H9 (cell line): ENCODE measurements around the gene ABCE1. TPM values are rescaled to one million over a fixed set of nuclear protein-coding genes. Genes with fewer than 3 reads are reported as not detected.

Experiments used
- DNase-seq: peaks from one replicate; pipeline ENCODE4 v3.0.0-alpha.2; 2017
- H2AFZ ChIP-seq: one replicate; pipeline ENCODE4 v1.6.1; 2013; ENCODE audit warnings: mild to moderate bottlenecking, low read length, control low read depth, moderate library complexity
- H2AK5ac ChIP-seq: 2 replicates; pipeline ENCODE4 v1.6.1; 2013; ENCODE audit warnings: low read length, control low read depth, mixed read lengths; ENCODE audit not compliant: insufficient read length
- H2BK120ac ChIP-seq: one replicate; pipeline ENCODE4 v1.6.1; 2013; ENCODE audit warnings: low read depth, mild to moderate bottlenecking, low read length, control low read depth, inconsistent platforms; ENCODE audit not compliant: poor library complexity, severe bottlenecking
- H2BK12ac ChIP-seq: 2 replicates; pipeline ENCODE4 v1.6.1; 2013; ENCODE audit warnings: low read length, control low read depth, mixed read lengths, low read depth; ENCODE audit not compliant: insufficient read length
- H2BK15ac ChIP-seq: 2 replicates; pipeline ENCODE4 v1.6.1; 2013; ENCODE audit warnings: low read depth, low read length, control low read depth
- H2BK20ac ChIP-seq: one replicate; pipeline ENCODE4 v1.6.1; 2013; ENCODE audit warnings: low read depth, mild to moderate bottlenecking, low read length, control low read depth, inconsistent platforms; ENCODE audit not compliant: poor library complexity, severe bottlenecking
- H2BK5ac ChIP-seq: 2 replicates; pipeline ENCODE4 v1.6.1; 2013; ENCODE audit warnings: low read length, control low read depth, mixed read lengths; ENCODE audit not compliant: insufficient read length
- H3K14ac ChIP-seq: 2 replicates; pipeline ENCODE4 v1.6.1; 2013; ENCODE audit warnings: low read length, control low read depth; ENCODE audit not compliant: insufficient read depth
- H3K18ac ChIP-seq: 2 replicates; pipeline ENCODE4 v1.6.1; 2013; ENCODE audit warnings: low read depth, mild to moderate bottlenecking, mixed read lengths, low read length, control low read depth; ENCODE audit not compliant: insufficient read length
- H3K23ac ChIP-seq: 2 replicates; pipeline ENCODE4 v1.6.1; 2013; ENCODE audit warnings: low read length, control low read depth, mixed read lengths, low read depth; ENCODE audit not compliant: insufficient read length
- H3K23me2 ChIP-seq: 2 replicates; pipeline ENCODE4 v1.6.1; 2013; ENCODE audit warnings: low read depth, mild to moderate bottlenecking, mixed read lengths, low read length, control low read depth; ENCODE audit not compliant: insufficient read length, poor library complexity, severe bottlenecking
- H3K27ac ChIP-seq: 2 replicates; pipeline ENCODE4 v1.5.1; 2013; ENCODE audit warnings: low read length, control low read depth, mixed read lengths, low read depth; ENCODE audit not compliant: insufficient read length
- H3K27me3 ChIP-seq: 2 replicates; pipeline ENCODE4 v1.6.1; 2013; ENCODE audit warnings: low read length, control low read depth, inconsistent platforms; ENCODE audit not compliant: insufficient read depth
- H3K4ac ChIP-seq: 2 replicates; pipeline ENCODE4 v1.6.1; 2013; ENCODE audit warnings: low read depth, mild to moderate bottlenecking, control low read depth, inconsistent platforms, low read length, moderate library complexity
- H3K4me1 ChIP-seq: 2 replicates; pipeline ENCODE4 v1.6.1; 2013; ENCODE audit warnings: low read length, control low read depth, inconsistent platforms; ENCODE audit not compliant: insufficient read depth
- H3K4me2 ChIP-seq: 2 replicates; pipeline ENCODE4 v1.6.1; 2013; ENCODE audit warnings: low read length, control low read depth, mixed read lengths; ENCODE audit not compliant: insufficient read length, insufficient read depth
- H3K56ac ChIP-seq: 2 replicates; pipeline ENCODE4 v1.6.1; 2013; ENCODE audit warnings: low read depth, mild to moderate bottlenecking, mixed read lengths, low read length, control low read depth; ENCODE audit not compliant: insufficient read length
- H3K79me1 ChIP-seq: 2 replicates; pipeline ENCODE4 v1.6.1; 2013; ENCODE audit warnings: low read depth, mild to moderate bottlenecking, moderate library complexity, low read length, control low read depth, inconsistent platforms; ENCODE audit not compliant: insufficient read depth, poor library complexity, severe bottlenecking
- H3K79me2 ChIP-seq: 2 replicates; pipeline ENCODE4 v1.6.1; 2013; ENCODE audit warnings: low read length, control low read depth, inconsistent platforms; ENCODE audit not compliant: insufficient read depth
- H3K9ac ChIP-seq: 2 replicates; pipeline ENCODE4 v1.6.1; 2013; ENCODE audit warnings: low read length, control low read depth, mixed read lengths; ENCODE audit not compliant: insufficient read length; ENCODE audit errors: extremely low read depth
- H3K9me3 ChIP-seq: one replicate; pipeline ENCODE4 v1.6.1; 2013; ENCODE audit warnings: low read depth, low read length, inconsistent platforms; ENCODE audit not compliant: control insufficient read depth
- H3T11ph ChIP-seq: one replicate; pipeline ENCODE4 v1.6.1; 2013; ENCODE audit warnings: mild to moderate bottlenecking, low read length, control low read depth, inconsistent platforms
- H4K20me1 ChIP-seq: one replicate; pipeline ENCODE4 v1.6.1; 2013; ENCODE audit not compliant: control insufficient read depth, insufficient read length, insufficient read depth
- H4K5ac ChIP-seq: 2 replicates; pipeline ENCODE4 v1.6.1; 2013; ENCODE audit warnings: low read depth, mild to moderate bottlenecking, mixed read lengths, low read length, control low read depth; ENCODE audit not compliant: insufficient read length
- H4K8ac ChIP-seq: replicated peaks from 2 replicates; pipeline ENCODE4 v1.6.1; 2013; ENCODE audit warnings: low read length, control low read depth, mixed read lengths, low read depth; ENCODE audit not compliant: insufficient read length
- H4K91ac ChIP-seq: 2 replicates; pipeline ENCODE4 v1.6.1; 2013; ENCODE audit warnings: low read depth, mild to moderate bottlenecking, moderate library complexity, mixed read lengths, low read length, control low read depth; ENCODE audit not compliant: insufficient read length
- H3K27ac Mint-ChIP-seq, 3 experiments: 2 replicates in 2 of 3; 3 replicates in 1 of 3; pipeline ENCODE4 v1.8.0; 2020 to 2021; ENCODE audit warnings: mixed read lengths in 3 of 3, mild to moderate bottlenecking in 1 of 3, moderate library complexity in 1 of 3
- H3K27me3 Mint-ChIP-seq: 2 replicates; pipeline ENCODE4 v1.8.0; 2021; ENCODE audit warnings: low read depth, mild to moderate bottlenecking, moderate library complexity, mixed read lengths
- H3K36me3 Mint-ChIP-seq, 3 experiments: 2 replicates in 2 of 3; 3 replicates in 1 of 3; pipeline ENCODE4 v1.8.0; 2020 to 2021; ENCODE audit warnings: low read depth in 3 of 3, mixed read lengths in 3 of 3; ENCODE audit not compliant: insufficient read depth in 1 of 3
- H3K4me1 Mint-ChIP-seq, 2 experiments: 2 replicates each; pipeline ENCODE4 v1.8.0; 2020; ENCODE audit warnings: mixed read lengths in 2 of 2
- H3K4me3 Mint-ChIP-seq, 2 experiments: 2 replicates in 1 of 2; 3 replicates in 1 of 2; pipeline ENCODE4 v1.8.0; 2020 to 2021; ENCODE audit warnings: mild to moderate bottlenecking in 2 of 2, mixed read lengths in 2 of 2, moderate library complexity in 1 of 2
- H3K9me3 Mint-ChIP-seq, 2 experiments: 2 replicates in 1 of 2; 3 replicates in 1 of 2; pipeline ENCODE4 v1.8.0; 2020; ENCODE audit warnings: mild to moderate bottlenecking in 2 of 2, mixed read lengths in 2 of 2, moderate library complexity in 1 of 2
- CTCF ChIP-seq: fragments of 200-600 bp; sonication (generic); conservative IDR thresholded peaks from 3 replicates; pipeline ENCODE4 v1.8.0; 2021; ENCODE audit warnings: antibody characterized with exemption, mild to moderate bottlenecking
- WGBS: extraction: QIAGEN DNeasy Blood & Tissue Kit; methylation state at CpG from one replicate; pipeline ENCODE4 v1.1.7; 2013; ENCODE audit warnings: missing lambda C conversion rate, low lambda C conversion rate, mixed read lengths; ENCODE audit not compliant: insufficient read length; ENCODE audit errors: extremely low coverage; 5-methylcytosine and 5-hydroxymethylcytosine counted together
- total RNA-seq: library from RNA; stranded (reverse); gene quantifications from 2 replicates; pipeline ENCODE4 v1.2.1, GENCODE V29; 2021

Gene ABCE1
- total RNA-seq, 1 experiment from 2014 or later = 112 TPM

DNA sequence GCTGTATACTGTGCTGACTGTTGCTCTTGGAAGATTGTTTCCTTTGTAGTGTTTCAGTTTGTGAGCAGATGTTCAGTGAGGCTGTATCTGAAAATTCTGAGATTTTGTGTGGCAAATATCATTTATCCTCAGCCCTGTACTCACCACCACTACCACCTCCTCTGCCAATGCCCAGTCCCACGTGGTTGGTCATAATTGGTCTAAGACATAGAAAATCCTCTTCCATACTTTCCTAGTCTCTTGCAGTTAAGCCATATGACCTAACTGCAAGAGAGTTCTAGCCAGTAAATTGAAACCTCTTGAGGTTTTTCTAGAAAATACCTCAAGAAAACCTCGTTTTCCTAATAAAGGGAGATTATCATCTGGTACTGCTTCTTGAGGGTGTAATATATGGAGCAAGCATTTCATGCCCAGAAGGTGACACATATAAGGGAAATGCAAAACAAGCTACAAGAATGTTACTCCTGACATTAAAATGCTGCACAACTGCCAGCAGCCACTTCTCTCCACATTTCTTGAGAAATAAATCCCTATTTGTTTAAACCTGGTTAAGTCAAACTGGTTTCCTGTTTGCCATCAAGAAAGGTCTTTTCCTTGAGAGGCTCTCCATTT lies 32.8 kb downstream of the ABCE1 start:
- Histone ChIP-seq H2BK15ac (no peak overlapping the region), H2BK12ac (no peak overlapping the region), H4K20me1 (no peaks in the 10 kb centered on the region), H3K23me2 (no peaks in the 10 kb centered on the region), H3K56ac (no peak overlapping the region), H3K27me3 (no peaks in the 10 kb centered on the region), H2AK5ac (no peak overlapping the region), H3K4me1 (no peaks in the 10 kb centered on the region), H3K4me2 (no peak overlapping the region), H3K9me3 (no peaks in the 10 kb centered on the region), H4K91ac (no peak overlapping the region), H2BK20ac (no peak overlapping the region), H3K27ac (no peak overlapping the region), H3K18ac (no peak overlapping the region), H3K79me2 (no peaks in the 10 kb centered on the region), H4K8ac (no peak overlapping the region), H2BK120ac (no peak overlapping the region), H3K14ac (no peak overlapping the region), H3K23ac (no peak overlapping the region), H3K79me1 (no peaks in the 10 kb centered on the region), H3K4ac (no peak overlapping the region), H4K5ac (no peak overlapping the region), H2BK5ac (no peak overlapping the region), H3T11ph (no peak overlapping the region), H2AFZ (no peak overlapping the region), H3K9ac (no peak overlapping the region)
- no peak for DNase-seq
- Mint-ChIP-seq H3K4me3 (no peak overlapping the region), H3K36me3 (peaks cover 12 to 37% (median 27%) of the 10 kb centered on the region in 3 experiments; a peak in 6 of 7 replicates), H3K4me1 (no peaks in the 10 kb centered on the region), H3K9me3 (no peaks in the 10 kb centered on the region; a peak in 1 of 5 replicates), H3K27me3 (no peaks in the 10 kb centered on the region), H3K27ac (peak overlapping the region in 1 of 3 experiments; percentile 63; a peak in 3 of 7 replicates)
- no CpG with 5 or more reads among the region's 2 CpGs for WGBS
- TF ChIP-seq CTCF = no peak
